WI38 (cell line): Measurements from ENCODE around the gene GMDS.

ENCODE experiments used
- H3K4me3 ChIP-seq: 2 replicates; pipeline ENCODE4 v1.5.1; 2011; ENCODE audit warnings: low read depth, mild to moderate bottlenecking, control low read depth, low read length
- TF ChIP-seq, protein P1 (sequence below): IDR thresholded peaks from 2 replicates; pipeline ENCODE4 v1.5.1; 2012; ENCODE audit warnings: low read depth, mild to moderate bottlenecking, control low read depth, low read length

Gene GMDS

DNA sequence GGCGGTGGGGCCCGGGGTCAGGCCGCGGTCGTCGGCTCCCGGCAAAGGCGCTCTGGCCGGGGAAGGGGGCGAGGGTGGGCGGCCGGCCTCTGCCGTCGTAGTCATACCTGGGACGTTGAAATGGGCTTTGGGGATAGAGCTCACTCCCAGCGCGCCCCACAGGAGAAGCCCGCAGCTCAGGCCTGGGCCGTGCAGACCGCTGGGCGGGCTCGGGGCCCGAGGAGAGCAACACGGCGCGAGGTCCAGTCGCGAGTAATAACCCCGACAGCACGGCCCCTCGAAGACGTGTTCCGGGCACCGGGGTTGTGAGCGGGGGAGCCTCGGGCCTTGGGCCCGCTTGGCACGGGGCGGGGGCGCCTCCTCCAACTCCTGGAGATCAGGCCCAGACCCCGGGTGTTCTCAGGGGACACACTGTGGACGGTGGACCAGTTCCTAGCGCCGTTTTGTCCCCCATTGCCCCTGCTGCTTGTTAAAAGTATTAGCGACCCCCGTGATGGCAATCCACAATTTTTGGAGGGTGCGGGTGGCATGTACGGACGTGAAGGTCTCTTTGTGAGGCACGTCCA is 624.8 kb downstream of the GMDS start:
- TF ChIP-seq, protein P1, sequence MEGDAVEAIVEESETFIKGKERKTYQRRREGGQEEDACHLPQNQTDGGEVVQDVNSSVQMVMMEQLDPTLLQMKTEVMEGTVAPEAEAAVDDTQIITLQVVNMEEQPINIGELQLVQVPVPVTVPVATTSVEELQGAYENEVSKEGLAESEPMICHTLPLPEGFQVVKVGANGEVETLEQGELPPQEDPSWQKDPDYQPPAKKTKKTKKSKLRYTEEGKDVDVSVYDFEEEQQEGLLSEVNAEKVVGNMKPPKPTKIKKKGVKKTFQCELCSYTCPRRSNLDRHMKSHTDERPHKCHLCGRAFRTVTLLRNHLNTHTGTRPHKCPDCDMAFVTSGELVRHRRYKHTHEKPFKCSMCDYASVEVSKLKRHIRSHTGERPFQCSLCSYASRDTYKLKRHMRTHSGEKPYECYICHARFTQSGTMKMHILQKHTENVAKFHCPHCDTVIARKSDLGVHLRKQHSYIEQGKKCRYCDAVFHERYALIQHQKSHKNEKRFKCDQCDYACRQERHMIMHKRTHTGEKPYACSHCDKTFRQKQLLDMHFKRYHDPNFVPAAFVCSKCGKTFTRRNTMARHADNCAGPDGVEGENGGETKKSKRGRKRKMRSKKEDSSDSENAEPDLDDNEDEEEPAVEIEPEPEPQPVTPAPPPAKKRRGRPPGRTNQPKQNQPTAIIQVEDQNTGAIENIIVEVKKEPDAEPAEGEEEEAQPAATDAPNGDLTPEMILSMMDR: no peak
- H3K4me3 ChIP-seq: no peak overlapping the region

DNA sequence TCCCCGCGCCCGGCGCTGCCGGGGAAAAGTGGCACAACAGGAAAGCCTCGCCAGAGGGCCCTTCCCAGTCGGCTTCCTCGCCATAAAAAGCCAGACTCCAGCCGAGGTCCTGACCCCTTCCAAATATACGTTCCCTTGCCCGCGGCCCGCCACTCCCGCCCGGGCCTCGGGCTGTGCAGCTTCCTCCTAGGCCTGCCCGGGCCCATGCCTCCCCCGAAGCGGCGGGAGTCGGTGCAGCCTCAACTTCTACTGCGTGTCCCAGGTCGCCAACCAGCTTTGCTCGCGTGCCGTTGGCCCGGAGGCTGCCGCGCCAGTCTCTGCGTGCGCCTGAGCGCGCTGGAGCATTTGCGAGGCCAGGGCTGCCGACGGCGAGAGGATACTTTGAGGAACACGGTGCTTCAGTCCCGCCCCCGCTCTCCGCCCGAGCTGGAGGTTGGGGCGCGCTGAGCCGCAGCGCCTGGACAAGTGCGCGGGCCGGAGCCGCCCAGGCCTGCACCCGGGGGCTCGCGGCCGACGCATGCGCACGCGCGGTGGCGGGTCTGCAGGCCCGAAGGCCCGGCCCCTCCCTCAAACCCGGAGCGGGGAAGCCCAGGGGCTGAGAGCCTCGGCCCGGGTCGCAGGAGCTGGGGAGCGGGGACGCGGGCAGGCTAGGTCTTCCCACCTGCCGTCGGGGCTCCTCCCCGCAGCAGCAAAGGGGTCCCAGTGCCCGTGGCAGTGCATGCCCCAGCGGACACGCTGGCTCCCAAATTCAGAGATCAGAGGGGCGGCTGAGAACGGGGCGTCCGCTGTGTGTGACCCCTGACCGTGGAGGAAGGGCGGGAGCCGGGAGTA is 625.5 kb downstream of the GMDS start:
- TF ChIP-seq, protein P1: no peak
- no peak overlapping the region for H3K4me3 ChIP-seq

DNA sequence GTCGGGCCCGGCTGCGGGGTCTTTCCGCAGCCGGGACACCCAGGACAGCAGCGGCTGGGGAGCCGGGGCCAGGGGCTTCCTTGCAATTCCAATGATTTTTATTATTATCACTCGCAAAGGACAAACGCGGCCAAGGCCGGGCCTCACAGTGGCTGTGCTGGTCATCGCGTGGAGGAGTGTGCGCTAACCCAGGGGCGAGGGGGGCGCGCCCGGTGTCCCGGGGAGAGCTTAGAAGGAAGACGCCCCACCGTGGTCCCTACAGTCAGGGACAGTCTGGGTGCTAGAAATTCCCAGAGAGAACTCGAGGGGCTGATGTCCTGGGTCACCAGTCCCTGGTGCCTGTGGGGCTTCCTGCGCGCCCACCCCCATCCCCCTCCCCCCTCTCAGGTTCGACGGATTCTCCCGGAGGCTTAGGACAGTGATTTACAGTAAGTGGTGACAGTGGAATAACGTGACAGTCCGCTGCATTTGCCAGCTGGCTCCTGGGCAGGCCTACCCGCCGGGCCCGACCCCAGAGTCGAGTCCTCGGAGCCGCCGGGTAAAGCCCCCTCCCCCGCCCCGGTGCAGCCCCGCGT is 626.2 kb downstream of the GMDS start:
- no peak overlapping the region for H3K4me3 ChIP-seq
- TF ChIP-seq, protein P1: no peak

DNA sequence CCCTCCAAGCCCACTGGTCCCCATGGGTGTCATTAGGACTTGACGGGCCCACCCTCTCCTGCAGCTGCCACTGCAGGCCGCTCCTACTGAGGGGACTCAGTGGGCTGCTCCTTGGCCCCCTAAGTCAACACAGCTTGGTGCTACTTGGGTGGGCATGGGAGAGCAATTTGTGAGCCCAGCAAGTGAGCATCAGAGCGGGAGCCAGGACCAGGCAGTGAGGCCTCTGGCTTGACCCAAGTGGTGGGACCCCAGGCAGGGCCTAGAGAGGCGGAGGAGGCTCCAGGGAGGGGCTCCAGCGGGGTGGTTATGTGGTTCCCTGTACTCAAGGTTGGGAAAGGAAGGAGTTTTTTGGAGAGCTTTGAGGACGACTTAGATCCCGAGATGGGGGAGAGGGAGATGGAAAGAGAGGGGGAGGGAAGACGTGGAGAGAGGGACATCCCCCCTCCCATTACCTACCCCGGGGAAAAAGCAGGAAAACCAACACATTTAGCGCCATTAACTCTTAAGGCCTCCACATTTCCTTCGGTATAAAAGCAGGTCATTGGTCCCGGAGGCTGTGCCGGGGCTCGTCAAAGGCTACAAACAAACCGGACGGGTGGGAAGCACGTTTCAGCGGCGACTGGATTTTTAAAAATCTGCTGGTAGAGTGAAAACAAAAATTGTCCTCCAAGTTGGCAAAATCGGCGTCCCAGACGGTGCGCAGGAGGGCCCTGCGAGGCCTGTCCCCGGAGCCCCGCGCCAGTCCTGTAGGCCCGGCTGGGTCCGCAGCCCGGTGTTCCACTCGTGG is 626.9 kb downstream of the GMDS start:
- TF ChIP-seq, protein P1: no peak
- H3K4me3 ChIP-seq: no peak overlapping the region

DNA sequence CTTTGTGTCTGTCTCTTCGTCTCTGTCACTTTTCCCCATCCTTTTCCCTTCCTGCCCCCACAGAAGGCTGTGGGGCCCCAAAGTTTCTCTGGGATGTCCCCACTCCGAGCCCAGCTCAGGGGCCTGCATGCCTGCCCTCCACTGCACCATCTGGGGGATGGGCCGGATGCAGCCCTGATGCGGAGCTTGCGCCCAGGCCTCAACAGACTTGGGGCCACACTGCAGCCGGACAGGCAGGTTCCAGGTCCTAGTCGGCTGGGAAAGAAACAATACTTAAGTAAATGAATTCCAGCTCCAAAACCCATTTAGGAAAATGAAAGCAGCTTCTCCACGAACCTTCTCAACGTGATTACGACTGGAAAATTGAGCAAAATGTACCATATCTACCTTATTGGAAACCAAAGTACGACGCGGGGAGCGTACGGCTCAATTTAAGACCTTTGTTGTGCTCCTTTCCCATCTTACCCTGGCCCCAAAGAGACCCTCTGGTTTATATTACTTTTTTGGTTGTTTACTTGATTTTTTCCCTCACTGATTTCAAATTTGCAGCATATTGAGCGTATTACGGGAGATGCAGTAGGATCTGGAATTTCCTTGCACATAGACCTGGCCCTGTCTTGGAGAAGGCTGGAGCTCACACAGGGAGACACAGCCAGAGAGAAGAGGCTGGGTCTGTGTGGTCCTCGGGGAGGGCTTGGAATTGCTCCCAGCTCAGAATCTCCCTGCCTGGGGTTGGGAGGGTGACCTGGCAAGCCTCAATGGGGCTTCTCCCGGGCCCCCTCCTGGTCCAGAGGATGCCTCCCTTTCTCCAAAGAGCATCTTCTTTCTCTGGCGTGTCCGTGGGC is 627.7 kb downstream of the GMDS start:
- TF ChIP-seq, protein P1: no peak
- no peak overlapping the region for H3K4me3 ChIP-seq

DNA sequence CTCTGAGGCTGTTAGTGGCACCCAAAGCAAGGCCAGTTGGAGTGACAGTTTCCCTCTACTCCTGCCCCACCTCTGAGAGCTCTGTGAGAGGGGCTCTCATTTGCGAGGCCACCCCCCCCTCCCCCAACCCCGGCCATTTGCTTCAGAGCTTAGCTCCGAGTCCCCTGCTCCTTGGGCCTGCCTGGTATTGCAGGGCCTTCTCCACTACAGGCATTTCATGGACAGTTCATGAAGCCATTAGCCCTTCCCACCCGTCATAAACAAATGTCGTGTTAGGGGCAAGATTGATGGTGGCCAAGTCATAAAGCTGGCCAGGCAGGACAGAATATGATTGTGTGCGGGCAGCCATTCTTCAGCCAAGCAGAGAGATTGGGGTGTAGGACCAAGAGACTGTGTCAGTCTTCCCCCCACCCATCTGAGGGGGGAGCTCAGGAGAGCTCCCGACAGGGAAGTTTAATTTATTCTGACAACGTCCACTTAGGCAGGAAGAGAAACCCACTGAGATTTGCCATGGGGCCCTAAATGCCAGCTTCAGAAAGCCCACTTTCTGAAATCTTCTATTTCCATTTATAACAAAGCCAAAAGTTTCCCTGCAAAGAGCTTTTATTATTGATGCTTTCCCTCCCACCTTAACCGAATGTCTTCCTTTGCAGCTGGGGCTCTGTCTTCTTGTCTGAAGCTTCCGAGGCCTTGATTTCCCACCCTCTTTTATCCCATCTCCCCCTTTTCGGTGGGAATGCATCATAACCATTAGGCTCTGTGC is 628.5 kb downstream of the GMDS start:
- no peak overlapping the region for H3K4me3 ChIP-seq
- TF ChIP-seq, protein P1: no peak
